ENCODE measurements around the gene PGM2.
"Not testable (repeated sequence)": the region's sequence is repeated elsewhere in the genome, so short reads cannot be mapped to it uniquely, and the experiment has no call there.

Gene PGM2

DNA sequence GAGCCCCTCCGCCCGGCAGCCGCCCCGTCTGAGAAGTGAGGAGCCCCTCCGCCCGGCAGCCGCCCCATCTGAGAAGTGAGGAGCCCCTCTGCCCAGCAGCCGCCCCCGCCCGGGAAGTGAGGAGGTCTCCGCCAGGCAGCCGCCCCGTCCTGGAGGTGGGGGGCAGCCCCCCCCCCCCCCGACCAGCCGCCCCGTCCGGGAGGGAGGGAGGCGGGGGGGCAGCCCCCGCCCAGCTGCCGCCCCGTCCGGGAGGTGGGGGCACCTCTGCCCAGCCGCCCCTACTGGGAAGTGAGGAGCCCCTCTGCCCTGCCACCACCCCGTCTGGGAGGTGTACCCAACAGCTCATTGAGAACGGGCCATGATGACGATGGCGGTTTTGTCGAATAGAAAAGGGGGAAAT is 6.0 kb upstream of the PGM2 start:
- DNase-seq, result not testable (repeated sequence)

DNA sequence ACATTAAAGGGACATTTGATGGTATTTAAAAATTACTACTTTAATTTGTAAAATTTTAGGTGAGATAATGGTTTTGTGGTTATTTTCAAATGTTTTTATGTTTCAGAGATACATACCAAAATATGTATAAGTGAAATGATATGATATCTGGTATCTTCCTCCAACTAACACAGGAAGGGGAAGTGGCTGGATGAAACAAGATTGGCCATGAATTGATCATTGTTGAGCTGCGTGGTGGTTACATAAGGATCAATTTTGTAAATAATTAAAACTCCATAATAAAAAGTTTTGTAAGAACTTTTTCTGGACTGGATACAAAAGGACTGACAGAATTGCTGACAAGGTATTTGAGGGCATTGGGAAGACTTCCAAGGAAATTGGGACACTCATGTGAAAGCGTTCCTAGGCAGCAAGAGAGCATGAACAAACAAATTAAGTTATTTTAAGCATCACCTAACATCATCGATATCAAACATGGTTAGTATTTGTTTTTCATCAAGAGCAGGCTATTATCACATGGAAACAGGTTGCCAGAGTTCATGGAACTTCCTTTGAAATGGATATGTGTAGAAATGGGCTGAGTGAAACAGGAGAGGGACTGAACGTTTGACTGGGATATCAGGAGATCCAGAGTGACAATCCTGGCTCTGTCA is 4.4 kb upstream of the PGM2 start:
- DNase-seq, result peak; percentile 38

DNA sequence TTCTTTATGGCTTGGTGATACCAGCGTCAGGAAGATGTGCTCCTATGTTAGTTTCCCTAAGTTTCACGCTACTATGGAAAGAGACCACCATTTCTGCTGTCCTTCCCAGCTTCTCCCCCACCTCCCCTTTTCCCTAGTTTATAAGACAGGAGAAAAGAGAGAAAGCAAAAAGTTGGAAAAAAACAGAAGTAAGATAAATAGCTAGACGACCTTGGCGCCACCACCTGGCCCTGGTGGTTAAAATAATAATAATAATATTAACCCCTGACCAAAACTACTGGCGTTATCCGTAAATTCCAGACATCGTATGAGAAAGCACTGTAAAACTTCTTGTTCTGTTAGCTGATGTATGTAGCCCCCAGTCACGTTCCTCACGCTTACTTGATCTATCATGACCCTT is 985 bp upstream of the PGM2 start:
- DNase-seq, result not testable (repeated sequence)

DNA sequence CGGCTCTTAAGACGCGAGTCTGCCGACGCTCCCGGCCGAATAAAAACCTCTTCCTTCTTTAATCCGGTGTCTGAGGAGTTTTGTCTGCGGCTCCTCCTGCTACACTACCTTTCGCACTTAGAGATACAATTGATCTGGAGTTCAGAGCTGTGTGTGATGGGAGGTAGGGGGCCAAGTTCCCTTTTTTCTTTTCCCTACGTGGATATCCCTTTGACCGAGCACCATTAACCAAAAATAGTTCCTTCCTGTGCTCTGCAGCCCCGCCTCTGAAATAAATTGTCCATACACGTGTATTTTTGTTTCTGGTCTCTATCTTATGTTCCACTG is 555 bp upstream of the PGM2 start:
- peak; percentile 75 for DNase-seq

DNA sequence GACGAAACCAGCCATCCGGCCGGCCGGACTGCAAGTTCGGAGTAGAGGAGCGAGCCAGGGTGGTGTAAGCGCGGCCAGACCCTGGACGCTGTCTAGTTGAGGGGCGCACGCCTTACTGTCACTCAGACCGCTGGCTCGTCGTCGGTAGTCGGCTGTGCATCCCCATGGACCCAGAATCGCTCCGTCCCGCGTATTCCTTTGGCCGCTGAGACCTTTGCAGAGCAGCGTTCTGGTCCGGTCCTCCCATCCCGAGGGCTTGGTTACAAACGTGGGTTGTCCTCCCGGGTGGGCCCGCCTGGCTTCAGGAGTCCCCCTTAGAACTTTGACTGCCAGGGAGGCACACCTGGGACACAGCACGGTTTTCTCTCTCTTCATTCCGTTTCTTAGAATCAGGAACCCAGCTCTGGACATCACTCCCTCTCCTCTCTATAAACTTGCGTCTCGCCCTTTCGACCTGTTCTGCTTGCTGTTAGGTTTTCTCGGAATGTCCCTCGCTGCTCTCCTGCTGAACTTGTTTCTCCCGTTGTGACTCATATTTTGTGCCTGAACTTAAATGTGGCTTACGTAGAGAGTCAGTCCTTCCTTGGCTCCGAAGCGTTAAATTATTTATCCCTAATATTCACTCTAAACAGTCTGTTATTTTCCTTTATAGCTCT is 672 bp downstream of the PGM2 start:
- DNase-seq, result peak; percentile 48

DNA sequence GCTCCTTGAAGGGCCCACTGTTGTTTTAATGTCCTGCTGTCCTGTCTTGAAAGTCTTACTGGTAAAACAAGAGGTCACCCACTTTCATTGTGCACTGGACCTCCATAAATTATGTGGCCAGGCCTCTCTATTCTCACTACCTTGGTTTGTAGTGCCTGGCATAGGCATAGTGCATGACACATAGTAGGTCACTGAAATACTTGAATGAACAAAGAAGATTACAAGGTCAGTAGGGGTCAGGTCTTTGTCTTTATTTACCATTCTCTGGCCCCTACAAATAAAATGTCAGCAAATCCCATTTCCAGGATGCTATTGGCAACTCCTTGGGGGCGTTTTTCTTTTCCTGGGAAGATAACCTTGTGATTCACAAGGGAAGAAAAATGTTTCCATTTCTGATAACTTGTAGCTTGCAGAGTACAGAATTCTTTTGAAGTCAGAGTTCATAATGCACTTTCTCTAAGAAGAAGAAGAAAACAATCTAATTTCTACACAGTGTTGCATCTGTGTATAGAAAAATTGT is 1.4 kb downstream of the PGM2 start:
- no peak for DNase-seq

DNA sequence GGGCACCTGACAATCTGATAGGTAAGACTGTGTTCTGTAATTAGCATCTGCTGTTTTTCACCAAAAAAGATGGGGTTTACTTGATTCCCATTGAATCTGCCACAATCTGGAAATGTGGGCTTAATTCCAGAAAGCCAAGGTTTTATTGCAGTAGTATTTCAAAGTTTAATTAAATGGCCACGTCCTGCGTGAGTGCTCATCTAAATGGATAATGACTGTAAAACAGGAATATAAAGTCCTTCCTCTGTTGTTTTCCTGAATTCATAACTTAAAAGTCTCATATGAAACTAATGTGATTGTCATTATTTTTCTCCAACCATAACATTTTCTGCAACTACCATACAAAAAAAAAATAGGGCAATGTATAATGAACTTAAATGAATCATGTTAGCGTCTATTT is 2.4 kb downstream of the PGM2 start:
- DNase-seq, result no peak

DNA sequence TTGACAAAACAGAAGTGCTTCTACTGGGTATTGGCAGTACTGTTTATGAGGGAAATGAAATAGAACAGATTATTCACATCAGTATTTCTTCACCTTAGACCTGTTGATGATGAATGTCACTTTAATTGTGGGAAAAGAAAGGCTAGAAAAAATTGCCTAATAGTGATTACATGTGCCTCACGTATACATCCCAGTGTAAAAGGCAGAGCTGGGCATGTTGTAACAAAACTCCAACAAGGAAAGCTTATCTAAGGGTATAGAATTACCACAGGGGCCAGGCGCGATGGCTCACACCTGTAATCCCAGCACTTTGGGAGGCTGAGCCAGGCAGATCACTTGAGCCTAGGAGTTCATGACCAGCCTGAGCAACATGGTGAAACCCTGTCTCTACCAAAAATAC is 4.2 kb downstream of the PGM2 start:
- no peak for DNase-seq

DNA sequence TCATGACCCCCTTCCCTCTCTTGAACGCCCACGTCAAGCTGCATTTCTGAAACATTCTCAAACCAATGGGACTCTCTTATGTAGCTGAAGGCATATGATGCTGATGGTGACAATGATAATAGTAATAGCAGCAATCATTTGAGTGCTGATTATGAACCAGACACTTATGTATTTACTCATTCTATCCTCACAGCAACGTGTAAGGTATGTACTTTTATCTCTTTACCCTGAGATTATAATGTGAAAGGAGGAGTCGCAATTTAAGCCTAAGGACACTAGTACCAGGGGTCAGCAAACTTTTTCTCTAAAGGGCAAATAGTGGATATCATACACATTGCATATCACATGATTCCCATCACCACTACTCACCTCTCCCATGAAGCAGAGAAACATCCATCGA is 8.5 kb downstream of the PGM2 start:
- no peak for DNase-seq

DNA sequence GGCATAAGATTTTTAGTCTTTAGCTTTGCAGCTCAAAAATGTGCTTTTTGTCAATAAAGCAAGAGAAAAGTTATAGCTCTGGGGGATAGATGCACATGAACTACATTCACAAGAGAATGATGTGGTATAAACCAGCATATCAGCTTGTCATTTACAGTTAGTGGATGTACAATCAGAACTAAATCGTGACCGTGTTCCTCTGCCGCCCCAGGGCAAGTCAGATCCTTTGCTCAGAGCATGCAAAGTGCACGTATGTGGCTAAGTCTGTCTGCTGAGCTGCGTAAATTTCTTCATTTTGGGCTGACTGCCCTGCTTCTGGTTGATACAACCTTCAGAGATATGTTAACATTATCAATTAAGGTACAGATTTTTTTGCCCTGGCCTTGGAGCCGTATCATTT is 9.3 kb downstream of the PGM2 start:
- no peak for DNase-seq

DNA sequence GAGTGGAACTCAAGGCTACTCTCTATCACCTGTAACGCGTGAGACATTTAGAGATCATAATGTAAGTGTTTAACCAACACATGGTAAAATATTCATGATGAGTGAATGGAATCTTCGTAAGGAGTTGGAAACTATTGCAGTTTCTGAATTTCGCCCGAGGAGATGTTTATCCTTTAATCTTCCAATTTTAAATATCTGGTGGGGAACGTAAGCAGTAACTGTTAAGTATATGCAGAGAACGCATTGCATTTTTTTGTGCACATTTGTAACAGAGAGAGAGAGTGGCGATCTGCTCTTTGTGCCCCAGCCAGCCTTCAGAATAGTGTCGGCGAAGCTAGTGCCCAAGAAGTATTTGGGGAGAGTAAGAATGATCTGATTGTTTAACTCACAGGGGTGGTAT is 9.8 kb downstream of the PGM2 start:
- DNase-seq, result no peak

DNA sequence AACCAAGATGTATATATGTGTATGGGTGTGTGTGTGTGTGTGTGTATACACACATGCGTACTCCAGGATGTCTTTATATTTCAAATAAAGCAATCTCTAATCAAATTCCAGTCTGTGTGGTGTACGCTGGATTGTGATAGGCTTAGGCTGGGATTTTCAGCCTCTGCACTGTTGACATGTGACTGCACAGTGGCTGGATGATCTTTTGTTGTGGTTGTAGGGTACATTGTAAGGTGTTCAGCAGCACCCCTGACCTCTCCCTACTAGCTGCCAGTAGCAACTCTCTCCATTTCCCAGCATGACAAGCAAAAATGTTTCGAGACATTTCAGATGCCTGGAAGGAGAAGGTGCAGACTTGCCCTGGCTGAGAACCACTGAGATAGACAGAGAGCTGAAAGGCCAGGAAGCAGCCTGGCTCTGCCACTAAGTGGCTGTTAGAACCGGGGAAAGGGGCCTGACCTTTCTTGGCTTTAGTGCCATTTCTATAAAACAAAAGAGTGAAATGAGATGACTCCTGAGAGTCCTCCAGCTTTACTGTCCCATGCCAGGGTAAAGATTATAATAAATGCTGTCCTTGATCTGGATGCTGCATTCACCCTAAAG is 10.5 kb downstream of the PGM2 start:
- peak; percentile 36 for DNase-seq

DNA sequence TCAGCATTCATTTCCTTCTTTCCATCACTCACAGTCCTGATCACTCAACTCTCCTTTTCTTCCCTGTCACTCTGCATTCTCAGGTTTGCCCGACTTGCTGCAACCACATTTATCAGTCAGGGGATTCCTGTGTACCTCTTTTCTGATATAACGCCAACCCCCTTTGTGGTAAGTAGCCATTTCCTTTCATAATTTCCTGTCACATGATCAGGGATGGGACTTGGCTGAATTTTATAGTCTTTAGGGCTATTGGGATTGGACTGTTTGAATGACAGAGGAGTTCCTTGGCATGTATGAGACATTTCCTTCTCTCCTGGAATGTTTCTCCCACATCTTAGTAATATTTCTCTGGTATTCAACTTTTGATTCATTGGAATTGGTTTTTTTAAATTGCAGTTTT is 11.0 kb downstream of the PGM2 start:
- DNase-seq, result peak; percentile 82

DNA sequence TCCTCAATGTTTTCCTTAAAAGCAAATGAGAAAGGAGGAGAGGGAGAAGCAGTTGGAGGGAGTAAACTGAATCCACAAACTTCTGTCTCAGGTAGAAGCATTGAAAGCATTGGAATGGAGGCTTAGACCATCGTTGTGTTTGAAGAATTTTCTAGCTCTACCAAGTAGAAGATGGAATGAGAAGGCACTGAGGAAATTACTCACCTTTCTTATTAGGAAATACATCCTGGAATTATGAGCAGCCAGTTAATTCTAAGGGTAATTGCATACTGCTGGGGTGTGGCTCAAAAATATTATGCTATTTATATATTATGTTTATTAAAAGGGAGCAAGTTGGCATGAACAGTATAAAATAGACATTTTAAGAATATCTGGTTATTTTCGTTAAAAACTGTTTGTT is 12.9 kb downstream of the PGM2 start:
- DNase-seq, result no peak

DNA sequence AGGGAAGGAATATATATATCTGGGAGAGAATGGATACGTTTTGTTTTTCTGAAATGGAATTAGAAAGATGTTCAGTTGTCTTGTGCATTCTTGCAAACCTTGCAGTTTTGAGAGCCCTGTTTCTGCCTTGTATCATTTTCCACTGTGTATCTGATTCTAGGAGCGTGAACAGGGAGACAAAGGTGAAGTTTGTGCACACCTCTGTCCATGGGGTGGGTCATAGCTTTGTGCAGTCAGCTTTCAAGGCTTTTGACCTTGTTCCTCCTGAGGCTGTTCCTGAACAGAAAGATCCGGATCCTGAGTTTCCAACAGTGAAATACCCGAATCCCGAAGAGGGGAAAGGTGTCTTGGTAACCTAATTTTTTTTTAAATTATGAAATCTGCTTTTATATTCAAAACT is 17.7 kb downstream of the PGM2 start:
- DNase-seq, result no peak

DNA sequence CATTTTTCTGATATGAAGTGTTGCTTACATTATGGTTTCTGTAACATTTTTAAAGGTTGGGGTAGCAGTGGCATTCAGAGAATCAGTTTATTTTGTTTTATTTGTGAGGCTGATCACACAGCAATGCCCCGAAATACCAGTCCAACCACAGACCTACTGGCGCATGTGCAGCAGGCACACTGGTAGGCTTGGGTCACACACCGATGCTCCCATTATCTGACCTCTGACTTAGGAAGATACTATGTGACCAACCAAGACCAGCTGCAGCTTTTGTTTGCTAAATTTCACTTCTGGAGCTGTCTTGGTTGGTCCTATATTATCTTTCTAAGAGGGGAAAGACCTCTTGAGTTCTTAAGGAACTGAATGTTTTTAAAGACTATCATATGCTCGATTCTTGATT is 18.7 kb downstream of the PGM2 start:
- DNase-seq, result no peak

DNA sequence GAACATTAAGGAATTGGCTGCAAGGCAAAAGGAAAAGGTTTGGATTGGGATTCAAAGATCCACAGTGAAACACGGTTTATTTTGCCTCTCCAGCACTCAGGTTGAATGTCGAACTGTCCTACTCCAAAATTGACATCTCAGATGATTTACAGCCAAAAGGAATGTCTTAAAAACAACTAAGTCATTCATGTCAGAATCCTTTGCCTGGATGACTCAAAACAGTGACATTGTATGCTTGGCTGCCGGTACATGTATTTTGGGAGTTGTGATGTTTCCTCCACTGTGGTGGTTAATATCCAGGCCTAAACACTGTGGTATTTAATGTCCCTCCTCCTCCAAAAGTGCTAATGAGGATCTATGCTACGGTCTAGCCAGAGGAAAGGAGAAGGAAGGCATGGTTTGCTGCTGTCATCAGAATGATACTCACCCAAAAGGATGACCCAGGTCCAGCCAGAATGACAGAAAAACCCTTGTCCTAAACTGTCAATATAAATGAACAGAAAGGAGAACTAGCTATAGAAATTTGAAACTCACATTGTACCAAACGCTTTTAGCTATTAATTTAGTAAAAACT is 20.9 kb downstream of the PGM2 start:
- DNase-seq, result no peak

DNA sequence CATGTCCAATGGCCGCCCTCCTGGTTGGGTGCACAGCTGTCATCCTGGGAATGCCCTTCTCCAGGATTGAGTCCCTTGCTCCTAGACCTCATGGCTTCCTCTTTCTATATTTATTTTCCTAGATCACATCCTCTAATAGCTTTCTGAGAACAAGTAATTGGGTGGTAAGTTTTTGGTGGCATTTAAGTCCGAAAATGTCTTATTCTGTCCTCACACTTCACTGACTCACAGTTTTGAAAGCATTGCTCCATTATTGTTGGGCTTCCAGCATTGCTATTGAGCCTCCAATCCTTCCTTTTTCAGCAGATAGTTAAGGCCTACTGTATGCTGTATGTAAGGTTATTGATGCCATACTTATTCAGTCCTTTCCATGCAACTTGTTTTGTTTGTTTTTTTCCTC is 25.9 kb downstream of the PGM2 start:
- no peak for DNase-seq

DNA sequence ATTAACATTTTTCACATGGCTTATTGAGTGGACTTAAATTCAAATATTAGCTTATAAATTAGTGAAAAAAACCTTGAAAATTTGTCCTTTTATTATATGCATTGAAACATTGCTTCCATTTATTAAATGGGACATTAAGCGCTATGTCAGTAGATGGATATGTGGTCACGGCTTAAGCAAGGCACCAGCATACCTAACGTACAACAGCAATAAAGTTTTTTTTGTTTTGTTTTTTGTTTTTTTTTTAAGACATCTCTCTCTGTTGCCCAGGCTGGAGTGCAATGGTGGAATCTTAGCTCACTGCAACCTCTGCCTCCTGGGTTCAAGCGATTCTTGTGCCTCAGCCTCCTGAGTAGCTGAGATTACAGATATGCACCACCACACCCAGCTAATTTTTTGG is 31.6 kb downstream of the PGM2 start:
- DNase-seq, result no peak

DNA sequence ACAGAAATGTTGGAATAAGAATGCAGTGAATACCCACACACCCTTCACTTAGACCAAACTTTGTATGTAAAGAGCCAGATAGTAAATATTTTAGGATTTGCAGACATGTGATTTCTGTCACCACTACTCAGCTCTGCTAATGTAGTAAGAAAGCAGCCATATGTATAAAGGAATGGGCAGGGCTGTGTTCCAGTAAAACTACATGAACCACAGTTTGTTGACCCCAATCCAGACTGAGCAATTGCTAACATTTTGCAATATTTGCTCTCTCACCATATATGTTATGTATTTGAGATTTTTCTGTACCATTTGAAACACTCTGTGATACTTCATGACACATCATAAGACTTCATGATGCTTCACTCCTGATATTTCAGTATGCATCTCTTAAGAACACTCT is 32.4 kb downstream of the PGM2 start:
- no peak for DNase-seq

DNA sequence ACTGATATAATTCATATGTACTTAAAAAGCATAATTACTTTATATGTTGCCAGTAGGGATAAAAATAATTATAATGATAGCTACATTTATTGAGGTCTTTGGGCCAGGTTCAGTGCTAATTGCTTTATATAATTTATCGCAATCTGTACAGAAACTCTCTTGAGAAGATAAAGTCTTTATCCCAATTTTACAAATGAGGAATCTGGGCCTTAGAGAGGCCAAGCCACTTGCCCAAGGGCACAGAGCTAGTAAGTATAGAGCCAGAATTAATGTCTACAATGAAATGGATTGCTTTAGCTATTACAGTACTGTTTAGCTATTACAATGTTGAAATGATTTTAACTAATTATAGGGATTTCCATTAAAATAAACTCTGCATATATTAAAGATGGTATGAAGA is 33.8 kb downstream of the PGM2 start:
- no peak for DNase-seq

DNA sequence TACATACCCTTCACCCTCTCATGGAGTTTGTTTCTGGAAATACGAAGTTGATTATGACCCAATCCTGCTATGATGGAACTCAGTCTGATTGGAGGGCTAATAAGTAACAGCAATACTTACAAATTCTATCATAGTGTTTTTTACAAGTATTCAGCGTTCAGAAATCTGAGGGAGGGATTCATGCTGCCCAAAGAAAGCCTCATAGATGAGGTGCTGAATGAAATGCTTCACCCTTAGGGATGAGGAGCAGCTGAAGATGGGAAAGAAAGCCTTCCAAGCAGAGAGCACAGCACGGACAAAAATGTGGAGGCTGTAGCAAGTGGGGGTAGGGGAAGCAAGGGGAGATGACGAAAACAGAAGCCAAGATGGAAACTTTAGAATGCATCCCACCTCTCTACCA is 36.5 kb downstream of the PGM2 start:
- no peak for DNase-seq

DNA sequence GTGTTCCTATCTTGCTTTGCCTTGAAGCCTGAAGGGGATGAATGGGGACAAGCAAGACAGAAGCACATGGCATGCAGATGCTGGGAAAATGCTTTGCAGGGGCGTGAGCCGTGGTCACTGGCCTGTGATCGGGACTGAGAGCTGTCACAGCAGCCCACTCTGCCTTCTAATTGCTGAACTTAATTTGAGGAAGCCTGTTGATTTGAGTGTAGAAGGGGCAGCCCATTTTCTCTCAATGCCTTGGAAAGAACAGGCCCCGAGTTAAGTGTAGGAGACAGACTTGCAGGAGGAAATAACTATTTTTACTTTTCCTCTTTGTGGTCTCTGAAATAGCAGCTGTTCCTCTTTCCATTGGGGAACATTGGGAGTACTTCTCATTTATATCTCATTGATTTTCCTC is 38.3 kb downstream of the PGM2 start:
- peak; percentile 57 for DNase-seq

DNA sequence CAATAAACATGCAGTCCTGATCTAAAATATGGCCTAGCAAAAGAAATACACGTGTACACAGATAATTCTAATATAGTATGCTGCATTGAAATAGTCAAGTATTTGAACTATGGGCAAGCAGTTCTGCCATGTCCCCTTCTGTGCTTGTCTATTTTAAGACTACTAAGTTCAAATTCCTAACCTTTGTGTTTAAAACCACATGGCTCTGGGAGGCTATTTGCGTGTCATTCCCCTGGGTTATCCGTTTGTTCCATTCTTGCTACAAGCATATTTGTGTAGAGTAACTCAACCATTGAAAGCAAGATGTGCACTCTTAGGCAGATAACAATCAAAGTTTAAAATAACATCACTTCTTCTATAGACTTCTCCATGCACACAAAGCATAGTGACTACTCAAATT is 39.0 kb downstream of the PGM2 start:
- DNase-seq, result no peak

All from hematopoietic multipotent progenitor cell treated with erythropoietin and hydrocortisone succinate and interleukin-3 and kit ligand, for 4 days (in vitro differentiated cells).